ENCODE data around the gene ABLIM2.

ABLIM2 gene

DNA sequence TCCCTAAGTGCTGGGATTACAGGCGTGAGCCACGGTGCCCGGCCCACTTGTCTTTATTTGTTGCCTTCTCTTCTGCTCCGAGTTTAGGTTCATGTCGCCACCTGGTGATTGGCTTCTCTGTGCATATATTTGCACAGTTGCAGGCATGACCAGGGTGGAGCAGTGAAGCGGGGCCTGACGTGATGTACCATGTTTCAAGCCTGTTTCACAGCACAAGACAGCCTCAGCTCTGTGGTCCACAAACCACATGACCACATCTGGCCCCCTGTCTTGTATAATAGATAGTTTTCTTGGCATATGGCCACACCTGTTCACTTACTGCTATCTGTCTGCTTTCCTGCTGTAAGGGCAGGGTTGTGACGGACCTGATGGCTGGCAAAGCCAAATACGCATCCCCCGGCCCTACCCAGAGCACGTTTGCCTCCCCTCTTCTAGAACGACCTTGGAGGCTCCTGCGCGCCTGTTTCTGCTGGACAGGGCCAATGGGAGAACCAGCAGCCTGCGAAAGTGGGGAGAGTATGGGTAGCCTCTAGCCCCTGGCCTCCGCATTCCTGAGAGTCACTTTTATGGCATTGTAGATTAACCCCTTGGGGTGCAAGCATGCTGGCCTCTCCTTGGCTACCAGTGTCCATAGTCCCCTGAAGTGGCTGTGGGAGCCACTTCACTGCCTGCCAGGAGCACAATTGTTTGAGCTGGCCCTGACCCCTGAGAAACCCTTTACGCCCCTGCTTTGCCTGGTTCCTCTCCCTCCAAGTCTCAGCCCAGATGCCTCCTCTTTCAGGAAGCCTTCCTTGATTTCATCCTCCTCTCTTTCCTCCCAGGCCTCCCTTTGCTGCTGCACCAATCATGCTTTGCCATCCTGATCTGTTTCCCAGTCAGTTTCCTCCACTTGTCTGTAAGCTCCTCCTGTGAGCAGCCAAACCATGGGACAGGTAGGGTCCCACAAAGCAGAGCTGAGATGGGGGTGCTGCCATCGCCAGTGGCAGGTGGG lies 34.4 kb upstream of the ABLIM2 start:
- peak; percentile 10 for DNase-seq

DNA sequence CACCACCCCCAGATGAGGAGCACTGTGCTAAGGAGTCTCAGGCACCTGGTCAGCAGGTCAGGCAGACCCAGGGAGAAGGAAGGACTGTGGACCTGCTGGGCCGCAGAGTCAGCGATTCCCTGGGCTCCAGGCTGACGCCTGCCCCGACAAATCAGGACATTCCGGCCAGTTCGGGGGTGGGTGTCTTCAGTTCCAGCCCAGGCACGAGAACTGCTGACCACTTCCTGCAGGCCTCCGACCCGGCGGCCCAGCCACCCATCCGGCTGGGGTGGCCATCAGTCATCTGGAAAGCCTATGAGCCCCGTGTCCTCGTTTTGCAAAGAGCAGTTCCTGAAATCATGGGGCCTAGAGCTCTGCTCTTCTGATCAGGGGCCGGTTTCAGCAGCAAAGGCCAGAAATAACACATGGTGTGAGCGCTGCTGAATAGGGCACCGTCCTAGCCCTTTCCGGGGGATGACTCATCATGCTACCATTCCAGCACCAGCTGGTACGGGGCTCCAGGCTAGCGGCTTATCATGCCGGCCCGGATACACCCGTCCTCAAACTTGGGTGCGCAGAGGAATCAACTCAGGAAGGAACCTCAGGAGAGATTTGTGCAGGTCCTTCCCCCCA lies 32.6 kb upstream of the ABLIM2 start:
- DNase-seq: no peak

DNA sequence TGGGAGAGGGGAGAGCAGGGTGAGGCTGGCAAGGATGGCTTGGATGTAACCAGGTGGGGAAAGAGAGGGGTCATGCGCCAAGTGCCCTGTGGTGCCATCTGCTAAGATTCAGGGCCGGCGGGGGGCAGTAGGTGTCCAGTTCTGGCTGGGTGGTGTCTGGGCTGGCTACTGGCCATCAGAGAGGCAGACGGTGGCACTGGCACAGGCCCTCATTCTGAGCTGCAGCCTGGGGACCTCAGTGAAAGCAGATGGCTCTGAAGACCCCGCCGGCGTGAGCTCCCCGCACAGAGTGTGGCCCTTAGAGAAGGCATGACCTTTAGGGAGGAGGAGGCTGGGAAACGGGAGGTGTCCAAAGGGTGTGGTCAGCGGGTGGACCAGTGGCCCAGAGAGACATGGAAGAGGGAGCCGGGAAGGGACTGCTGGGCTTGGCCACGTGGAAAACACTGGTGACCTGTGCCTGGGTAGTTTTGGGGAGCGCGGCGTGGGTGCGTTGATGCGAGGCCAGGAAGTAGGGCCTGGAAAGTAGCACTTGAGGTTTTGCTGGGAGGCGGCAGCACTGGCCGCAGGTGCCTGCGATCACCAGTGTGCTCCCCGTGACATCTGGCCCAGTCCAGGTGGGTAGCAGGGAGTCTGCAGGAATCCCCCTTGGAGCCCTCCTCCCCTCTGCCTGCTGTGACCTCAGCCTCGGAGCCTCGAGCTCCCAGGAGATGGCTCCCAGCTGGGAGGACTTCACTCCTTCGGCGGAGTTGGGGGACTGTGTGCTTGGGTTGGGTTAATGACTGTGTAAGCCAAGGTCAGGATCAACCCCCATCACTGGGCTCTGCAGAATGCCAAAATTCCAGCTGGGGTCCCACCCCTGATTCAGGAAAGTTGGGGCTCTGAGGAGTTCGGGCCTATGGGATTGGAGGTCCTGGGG lies 31.2 kb upstream of the ABLIM2 start:
- no peak for DNase-seq

DNA sequence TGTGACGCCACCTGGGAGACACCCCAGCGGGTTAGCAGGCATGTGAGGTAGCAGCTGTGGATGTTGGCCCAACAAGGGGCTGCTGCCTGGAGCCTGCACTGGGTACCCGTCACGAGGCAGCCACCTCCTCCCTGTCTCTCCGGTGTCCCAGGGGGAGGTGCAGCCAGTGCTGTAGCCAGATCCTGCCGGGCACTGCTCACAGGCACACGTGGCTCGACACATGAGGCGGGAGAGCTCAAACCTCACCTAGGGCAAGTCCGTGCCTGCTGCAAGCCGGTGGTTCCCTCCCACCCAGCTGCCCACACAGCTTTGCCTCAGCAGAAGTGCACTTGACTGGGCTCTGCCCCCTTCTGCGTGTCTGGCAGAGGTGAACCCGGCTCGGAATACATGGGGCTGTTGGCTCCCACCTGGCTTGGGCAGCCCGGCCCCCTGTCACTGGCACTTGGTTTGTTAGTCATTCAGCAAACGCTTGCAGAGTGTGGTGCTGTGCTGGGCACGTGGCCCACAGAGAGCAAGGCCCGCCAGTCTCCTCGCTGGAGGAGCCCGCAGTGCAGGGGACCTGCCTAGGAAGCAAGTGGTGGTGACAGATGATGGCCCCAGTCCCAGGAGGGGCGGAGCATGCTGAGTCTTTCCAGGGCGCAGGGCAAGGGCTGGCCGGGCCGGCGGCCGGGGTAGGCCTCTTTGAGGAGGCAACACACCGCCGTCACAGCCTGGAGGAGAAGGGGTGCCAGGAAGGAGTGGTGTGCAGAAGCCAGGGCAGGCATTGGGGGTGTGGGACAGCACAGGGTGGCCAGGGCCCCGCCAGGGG lies 30.3 kb upstream of the ABLIM2 start:
- no peak for DNase-seq

DNA sequence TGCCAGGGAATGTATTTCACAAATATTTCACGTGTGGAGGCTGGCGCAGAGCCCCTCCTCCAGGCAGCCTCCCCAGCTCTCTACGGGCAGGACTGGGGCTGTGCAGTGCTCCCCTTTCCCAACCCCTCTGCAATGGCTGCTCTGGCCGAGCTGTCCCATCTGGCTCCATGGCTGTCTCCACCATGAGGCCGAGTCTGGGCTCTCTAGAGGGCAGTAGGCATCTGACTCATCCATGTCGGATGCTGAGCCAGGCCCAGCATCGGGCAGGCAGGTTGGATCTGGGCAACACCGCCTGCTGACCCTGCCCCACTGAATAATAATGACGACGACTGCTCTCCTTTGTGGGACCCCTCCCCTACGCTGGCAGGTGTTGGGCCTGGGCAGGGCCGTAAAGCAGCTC lies 29.5 kb upstream of the ABLIM2 start:
- peak; percentile 20 for DNase-seq

DNA sequence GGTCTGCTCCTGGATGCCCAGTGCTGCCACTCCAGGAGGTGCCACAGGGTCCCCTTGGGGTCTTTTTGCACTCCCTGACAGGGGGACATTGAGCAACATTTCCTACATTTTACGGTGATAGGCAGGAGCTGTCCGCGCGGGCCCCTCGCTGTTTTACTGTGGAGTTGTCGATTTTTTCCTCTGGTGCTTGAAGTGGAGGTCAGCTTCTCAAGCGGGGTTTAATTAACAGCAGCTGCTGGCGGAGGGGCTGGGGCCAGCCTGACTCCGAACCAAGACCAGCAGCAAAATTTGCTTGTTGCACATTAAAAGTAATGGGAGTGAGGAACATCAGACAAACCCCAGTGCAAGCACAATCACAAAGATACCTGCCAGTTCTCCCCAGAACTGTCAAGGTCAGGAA lies 27.3 kb upstream of the ABLIM2 start:
- no peak for DNase-seq

DNA sequence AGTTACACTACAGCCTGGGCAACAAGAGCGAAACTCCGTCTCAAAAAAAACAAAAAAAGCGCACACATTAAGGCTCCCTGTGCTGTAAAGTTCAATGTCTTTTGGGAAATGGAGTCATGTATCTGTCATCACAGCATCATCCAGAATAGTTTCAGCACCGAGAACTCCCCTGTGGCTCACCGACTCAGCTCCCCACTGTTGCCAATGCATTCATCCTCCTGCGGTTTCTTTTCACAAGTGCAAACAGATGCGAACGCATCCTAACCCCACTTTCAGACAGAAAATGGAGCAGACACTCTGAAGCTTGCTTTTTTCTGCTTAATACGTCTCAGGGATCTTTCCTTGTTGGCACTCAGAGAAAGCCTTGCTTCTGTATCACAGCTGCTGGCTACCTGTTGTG lies 26.7 kb upstream of the ABLIM2 start:
- DNase-seq: peak; percentile 71

DNA sequence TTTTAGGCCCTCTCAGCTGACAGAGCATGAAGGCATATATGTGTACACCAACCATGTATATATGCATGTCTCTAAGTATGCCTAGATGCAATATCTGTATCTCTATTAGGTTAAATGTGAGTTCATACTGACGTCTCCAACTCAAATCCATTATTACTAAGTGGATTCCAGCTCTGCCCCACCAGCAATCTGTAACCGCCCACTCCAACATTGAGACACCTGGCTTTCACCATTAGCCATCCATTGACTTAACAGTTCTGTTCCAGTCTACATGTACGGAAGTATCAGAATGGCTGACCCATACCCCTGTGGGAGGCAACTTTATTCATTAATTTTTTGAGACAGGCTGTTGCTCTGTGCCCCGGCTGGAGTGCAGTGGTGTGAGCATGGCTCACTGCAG lies 25.4 kb upstream of the ABLIM2 start:
- DNase-seq: no peak

DNA sequence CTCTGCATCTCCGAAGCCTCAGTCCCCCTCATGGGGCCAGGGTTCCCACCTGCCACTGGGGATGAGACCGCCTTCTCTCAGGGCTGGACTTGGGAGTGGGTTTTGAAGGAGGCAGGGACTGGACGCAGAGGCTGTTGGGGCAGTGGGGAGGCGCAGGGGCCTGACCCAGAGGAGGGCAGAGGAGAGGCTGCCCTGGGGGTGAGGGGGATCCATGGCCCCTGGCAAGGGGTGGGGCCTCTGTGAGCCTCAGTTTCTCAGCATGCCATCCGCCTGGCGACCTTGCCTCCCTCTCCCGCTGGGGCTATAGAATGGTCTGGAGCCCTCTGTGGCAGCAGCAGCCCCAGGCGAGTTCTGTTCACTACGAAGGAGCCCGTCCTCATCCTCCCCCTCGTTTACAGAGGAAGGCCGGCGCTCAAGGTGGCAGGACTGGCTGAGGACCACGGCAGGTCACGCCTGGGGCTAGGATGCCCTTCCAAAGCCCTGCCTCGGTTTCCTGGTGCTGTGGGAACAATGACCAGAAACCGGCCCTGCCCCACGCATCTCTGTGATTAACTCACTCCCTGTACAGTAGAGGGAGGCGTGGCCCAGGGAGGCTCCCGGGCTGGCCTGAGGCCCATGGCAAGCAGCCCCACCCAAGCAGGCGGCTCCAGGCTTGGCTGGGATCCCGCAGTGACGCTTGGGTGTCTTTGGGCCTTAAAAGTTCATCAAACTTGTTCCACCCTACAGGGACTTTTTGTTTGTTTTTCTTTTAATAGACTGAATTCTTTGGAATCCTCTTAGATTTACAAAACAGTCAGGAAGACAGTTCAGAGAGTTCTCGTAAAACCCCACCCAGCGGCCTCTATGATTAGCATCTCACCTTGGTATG lies 24.5 kb upstream of the ABLIM2 start:
- DNase-seq: peak; percentile 95

DNA sequence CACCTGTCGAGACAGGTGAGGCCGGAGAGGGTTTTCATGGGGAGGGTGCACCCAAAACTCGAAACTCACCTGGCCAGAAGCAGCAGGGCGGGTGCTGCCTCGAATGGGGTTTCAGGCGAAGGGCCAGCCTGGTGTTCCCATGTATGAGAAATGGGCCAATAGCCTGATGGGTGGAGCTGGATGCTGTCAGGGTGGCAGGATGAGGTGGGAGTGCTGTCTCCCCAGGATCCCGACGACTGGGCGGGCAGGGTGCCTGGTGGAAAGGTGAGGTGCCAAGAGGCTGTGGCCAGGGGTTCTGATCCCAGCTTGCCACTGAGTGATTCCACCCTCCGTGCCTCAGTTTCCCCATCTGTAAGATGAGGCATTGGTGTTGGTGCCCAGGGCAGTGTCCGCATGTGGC lies 23.7 kb upstream of the ABLIM2 start:
- DNase-seq: no peak

DNA sequence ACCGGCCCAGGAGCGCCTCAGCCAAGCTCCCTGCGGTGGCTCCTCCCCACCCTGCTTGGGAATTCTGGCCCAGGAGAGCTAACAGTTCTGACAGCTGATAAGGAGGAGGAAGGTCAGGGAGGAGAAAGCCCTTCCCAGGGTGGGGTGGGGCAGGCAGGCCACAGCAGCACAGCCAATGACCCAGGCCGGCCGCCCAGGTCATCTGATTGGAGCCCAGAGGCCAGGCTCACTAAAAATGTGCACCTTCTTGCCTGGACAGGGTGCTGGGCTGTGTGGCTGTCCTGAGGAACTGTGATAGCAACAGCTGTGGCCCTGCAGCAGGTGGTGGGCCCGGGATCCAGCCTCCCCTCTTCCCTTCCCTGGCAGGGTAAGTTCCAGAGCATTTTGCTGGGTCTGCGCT lies 23.2 kb upstream of the ABLIM2 start:
- no peak for DNase-seq

DNA sequence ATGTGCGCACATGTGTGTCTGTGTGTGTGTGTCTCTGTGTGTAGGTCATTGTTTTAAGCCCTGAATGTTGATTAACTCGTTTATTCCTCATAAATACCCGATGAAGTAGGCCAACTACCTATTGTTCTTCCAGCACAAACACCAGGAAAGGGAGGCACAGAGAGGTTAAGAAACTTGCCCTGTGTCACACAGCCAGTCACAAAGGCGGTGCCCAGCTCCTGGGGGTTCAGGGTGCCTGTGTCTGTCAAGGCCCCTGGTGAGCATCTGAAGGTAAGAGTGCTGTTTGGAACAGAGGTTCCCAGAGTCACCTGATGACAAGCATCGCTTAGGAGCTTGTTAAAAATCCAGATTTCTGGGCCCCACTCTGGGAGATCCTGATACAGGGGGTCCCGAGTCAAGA lies 22.5 kb upstream of the ABLIM2 start:
- no peak for DNase-seq

DNA sequence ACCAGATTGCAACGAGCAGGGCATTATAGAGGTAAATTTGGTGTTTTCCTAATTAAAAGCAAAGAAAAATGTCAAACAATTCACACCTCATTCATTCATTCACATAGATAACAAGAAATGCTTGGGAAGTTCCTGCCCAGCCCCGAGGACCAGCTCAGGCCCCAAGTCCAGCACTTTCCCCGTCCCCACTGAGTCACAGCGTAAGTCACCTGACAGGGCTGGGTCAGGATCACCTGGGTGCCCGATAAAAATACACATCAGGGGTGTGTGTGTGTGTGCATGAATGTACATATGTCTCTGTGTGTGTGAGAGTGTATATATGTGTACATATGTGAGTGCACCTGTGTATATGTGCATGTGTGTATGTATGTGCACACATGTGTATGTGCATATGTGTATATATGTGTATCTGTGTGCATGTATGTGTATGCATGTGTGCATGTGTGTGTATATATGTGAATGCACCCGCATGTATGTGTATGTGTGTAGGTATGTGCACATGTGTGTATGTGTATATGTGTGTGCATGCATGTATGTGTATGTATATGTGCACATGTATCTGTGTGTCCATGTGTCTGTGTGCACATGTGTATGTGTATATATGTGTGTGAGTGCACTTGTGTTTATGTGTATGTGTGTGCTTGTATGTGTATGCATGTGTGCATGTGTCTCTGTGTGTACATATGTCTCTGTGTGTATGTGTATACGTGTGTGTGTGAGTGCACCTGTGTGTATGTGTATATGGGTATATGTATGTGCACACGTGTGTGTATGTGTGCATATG lies 21.9 kb upstream of the ABLIM2 start:
- no peak for DNase-seq

DNA sequence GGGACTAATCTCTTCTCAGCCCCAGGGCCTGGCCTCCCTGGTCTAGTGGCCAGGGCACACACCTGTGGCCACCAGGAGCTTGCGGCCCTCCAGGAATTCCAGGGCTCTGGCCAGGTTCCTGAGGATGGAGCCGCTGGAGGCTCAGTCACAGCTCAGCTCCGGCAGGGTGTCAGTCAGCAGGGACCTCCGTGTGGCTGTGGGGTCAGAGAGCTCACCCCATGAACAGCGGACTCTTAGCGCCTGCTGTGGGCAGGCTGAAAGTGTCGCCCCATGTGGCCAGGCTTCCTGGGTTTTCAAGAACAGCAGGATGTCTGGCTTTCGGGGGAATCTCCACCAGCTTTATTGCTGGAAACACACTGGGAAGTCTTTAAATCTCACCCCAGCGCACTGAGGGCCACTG lies 21.2 kb upstream of the ABLIM2 start:
- no peak for DNase-seq

DNA sequence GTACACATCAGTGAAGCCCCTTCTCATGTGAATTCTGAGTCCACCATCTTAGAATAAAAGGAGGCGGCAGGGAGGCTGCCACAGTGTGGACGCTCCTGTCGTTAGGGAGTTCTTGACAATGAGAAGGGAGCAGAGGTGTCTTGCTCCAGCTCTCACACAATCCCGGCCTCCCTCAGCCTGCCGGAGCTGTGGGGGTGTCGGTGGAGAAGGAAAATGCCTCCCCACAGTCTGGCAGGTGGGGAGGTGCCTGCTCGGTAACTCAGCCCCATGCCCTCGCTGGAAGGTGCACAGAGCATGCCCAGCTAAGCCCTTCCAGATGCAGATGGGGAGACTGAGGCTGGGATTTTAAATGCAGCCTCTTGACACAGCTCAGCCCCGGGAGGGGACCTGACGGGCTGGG lies 20.5 kb upstream of the ABLIM2 start:
- DNase-seq: no peak

DNA sequence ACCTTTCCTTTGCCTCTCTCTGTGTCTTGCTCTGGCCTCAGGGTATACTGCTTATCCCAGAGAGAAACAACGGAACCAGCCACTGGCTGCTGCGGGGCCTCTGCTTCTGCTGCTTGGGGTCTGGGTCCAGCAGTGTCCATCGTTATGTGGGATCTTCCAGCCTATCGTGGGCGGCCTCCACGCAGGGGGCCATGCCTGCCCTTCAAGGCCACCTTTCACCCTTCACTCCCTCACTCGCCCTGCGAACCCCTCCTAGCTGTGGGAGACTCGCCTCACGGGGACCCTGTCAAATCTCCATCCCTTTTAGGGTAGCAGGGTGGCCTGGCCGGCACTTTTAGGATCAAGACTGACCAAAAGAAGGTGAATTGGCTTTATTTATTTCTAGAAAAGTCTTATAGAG lies 19.3 kb upstream of the ABLIM2 start:
- no peak for DNase-seq

DNA sequence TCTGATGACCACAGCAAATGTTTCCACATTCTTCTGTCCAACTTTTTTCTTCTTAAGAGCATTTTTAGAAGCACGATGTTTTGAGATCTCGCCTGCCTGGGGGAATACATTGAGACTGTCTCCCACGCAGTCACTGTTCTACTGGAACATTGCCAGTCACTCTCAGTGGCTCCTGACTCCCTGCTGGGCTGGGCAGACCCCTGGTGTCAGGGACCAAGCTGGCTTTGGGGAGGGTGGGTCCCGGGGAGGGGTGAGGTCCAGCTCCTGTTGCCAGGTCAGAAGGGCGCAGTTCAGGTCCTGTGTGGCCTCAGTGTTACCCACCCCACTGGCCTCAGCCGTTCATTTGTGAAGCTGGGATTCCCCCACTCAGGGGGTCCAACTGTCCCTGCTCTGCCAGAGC lies 18.9 kb upstream of the ABLIM2 start:
- DNase-seq: no peak

DNA sequence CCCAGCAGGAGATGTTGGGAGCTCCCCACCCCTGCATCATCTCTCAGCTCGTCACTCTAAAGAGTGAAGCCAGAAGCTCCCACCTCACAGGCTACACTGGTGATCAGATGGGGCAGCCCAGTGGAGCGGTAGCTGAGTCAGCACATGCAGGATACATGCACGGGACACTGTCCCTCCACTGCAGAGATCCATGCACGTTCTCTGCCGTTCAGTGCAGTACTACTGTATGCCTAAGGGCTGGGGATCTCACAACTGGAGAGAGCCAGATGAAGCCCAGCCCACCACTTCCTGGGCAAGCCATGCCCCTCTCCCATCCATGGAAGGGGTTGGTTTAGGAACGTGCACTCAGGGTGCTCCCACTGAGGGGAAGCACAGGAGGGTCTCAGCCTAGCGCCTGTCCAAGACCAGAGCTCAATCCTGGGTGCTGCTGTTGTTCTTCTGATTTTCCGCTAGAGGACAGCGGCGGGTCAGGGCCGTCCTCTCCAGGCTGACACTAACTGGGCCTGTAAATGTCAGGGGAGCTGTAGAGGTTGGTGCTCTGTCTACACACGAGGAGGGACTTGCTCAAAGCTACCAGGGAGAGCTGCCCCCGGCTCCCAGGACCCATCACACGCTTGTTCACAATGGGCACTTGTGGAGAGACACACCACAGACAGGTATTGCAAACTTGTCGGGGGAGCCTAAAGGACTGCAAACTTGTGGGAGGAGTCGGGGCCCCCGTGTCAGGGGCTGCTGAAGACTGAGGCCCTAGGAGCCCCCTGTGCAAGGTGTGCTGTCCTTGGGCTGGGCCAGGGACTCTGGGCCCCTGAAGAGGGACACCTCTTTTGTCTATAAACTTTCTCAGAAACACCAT lies 18.2 kb upstream of the ABLIM2 start:
- peak; percentile 16 for DNase-seq

DNA sequence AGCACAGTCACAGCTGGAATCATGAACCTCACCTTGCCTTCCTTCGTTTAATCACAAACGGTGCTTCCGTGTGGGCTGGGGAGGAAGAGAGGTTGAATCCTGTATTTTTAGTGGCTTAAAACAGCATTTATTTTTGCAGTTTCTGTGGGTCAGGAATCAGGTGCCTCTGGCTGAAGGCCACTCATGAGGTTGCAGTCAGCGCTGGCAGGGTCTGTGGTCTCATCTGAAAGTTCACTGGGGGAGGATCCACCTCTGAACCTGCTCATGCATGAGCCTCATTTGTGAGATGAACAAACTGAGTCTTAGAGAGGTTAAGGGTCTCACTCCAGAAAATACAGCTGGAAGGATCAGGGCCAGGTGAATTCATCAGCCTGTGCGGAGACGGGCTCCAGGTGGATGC lies 17.1 kb upstream of the ABLIM2 start:
- no peak for DNase-seq

DNA sequence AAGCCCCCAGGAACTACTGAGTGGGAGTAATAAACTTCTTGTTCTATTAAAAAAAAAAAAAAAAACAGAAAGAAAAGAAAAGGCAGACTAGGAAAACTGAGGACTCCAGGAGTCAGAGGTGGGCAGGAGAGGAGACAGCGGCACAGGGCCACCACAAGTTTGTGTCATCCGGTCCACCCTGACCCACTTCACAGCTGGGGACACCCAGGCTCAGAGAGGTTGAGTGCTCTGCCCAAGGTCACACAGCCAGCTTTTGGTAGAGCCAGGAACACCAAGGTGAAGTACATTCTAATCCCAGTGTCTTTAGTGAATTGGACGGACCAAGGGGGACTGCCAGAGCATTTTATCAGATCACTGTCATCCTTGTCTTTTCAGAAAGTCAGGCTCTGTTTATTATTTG lies 16.4 kb upstream of the ABLIM2 start:
- no peak for DNase-seq

Data from T1000 (cell line).